HG03108 (cell line): ENCODE measurements around the gene DOCK3.
"Not testable (repeated sequence)": the region's sequence is repeated elsewhere in the genome, so short reads cannot be mapped to it uniquely, and the experiment has no call there.

Experiments used
- ATAC-seq: cut with Tn5 transposase; IDR thresholded peaks from one replicate; pipeline ENCODE4 v1.9.1; 2021; ENCODE audit warnings: moderate library complexity; ENCODE audit not compliant: unreplicated experiment

The DOCK3 gene

GRCh38 chr3:50873376-50874157 lies 198.8 kb downstream of the DOCK3 start:
- peak; percentile 50 for ATAC-seq

- not testable (repeated sequence) for ATAC-seq
These were observed 200.1 kb downstream of the DOCK3 start for GRCh38 chr3:50874876-50875275.

- ATAC-seq, result no peak
These were observed 202.2 kb downstream of the DOCK3 start for GRCh38 chr3:50876947-50877346.

GRCh38 chr3:50882733-50883132 lies 208.0 kb downstream of the DOCK3 start:
- ATAC-seq, result not testable (repeated sequence)

DNA sequence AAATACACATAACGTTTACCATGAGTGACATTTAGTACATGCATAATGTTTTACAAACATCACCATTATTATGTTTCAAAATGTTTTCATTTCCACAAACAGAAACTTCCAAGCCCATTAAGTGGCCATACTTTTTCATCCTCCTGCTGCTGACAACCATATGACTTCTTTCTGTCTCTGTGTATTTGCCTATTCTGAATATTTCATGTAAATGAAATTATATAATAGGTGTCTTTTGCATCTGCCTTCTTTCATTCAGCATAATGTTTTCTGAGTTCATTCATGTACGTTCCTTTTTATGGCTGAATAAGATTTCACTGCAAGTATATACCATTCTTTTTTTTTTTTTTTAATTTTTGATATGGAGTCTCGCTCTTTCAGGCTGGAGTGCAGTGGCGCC lies 209.0 kb downstream of the DOCK3 start:
- no peak for ATAC-seq

GRCh38 chr3:50885070-50885850 lies 210.5 kb downstream of the DOCK3 start:
- ATAC-seq, result no peak

- no peak for ATAC-seq
These were observed 216.1 kb downstream of the DOCK3 start for GRCh38 chr3:50890688-50891344.

GRCh38 chr3:50901097-50901496 lies 226.4 kb downstream of the DOCK3 start:
- not testable (repeated sequence) for ATAC-seq

- no peak for ATAC-seq
These were observed 238.0 kb downstream of the DOCK3 start for GRCh38 chr3:50912746-50913145.

- ATAC-seq, result no peak
These were observed 238.5 kb downstream of the DOCK3 start for GRCh38 chr3:50913260-50913659.

GRCh38 chr3:50922071-50922470 lies 247.3 kb downstream of the DOCK3 start:
- not testable (repeated sequence) for ATAC-seq

GRCh38 chr3:50923955-50924354 lies 249.2 kb downstream of the DOCK3 start:
- no peak for ATAC-seq

DNA sequence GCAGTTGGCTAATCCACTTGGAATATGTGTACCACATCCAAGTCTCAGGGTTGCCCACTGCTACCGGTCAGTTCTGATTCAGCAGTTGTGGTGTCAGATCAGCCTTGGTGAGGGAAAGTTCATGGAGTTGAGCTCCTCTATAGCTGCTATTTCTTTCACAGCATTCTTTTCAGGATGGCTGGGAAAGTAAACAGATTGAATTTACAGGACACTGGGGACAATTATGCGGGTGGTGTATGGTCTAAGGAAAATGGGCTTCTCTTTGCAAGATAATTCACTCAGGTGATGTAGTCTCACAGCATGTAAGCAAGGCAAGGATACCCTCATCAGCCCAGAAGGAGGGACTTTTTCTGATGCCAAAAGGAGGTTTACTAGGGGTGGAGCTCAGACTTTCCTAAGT lies 249.9 kb downstream of the DOCK3 start:
- no peak for ATAC-seq

GRCh38 chr3:50926868-50927267 lies 252.1 kb downstream of the DOCK3 start:
- ATAC-seq, result no peak

DNA sequence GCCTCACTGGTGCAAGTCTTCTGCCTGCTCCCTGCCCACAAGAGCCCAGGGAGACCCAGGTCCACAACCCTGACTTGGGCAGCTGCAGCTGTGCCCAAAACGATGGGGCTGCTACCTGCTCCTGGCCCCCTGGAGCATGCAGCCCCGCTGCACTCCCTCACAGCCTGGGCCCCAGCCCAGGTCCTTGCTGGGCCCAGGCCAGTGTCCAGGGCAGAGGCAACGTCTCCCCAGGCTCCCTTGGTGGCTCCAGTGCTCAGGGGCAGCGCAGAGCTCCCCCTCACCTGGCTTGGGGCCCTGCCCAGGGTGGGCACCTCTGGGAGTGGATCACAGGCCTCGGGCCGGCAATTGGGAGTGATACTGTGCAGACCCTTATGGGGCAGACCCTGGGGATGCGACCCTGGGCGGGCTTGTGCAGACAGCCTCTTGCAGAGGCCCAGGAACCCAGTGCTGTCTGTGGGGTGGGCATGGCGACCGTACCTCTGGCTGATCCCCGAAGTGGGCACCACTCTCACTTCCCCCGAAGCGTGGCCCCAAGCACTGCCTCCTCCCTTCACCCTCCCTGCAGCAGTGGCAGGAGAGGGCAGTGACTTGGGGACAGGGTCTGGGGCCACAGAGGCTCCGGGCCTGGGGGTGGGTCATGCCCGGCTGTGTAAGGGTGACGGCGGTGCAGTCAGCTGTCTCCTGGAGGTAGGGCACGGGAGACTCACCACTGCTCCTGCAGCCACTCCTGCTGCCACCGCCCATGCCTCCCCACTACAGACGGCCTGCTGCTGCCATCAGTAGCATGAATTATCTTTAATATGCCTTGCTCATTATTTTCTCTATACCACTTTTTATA lies 255.9 kb downstream of the DOCK3 start:
- no peak for ATAC-seq

GRCh38 chr3:50932918-50933317 lies 258.2 kb downstream of the DOCK3 start:
- not testable (repeated sequence) for ATAC-seq

GRCh38 chr3:50936389-50936788 lies 261.7 kb downstream of the DOCK3 start:
- no peak for ATAC-seq

- no peak for ATAC-seq
These were observed 272.7 kb downstream of the DOCK3 start for GRCh38 chr3:50947419-50947818.

DNA sequence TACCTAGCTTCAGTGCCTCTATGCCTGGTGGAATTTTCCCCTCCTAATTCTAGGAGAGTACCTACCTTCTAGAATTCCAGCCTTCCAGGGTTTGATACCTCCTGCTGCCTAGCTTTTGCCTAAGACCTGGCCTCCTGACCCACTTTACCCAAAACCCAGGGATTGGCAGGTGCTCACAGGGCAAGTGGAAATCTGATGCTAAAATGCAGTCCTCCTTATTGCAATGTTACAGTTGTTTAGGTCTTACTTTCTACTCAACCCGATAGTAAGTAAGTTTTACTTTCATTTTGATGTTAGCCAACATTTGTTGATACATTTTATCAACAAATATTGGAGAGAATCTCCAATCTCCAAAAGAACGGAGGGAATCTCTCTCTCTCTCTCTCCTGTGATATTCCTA lies 275.9 kb downstream of the DOCK3 start:
- ATAC-seq, result no peak

DNA sequence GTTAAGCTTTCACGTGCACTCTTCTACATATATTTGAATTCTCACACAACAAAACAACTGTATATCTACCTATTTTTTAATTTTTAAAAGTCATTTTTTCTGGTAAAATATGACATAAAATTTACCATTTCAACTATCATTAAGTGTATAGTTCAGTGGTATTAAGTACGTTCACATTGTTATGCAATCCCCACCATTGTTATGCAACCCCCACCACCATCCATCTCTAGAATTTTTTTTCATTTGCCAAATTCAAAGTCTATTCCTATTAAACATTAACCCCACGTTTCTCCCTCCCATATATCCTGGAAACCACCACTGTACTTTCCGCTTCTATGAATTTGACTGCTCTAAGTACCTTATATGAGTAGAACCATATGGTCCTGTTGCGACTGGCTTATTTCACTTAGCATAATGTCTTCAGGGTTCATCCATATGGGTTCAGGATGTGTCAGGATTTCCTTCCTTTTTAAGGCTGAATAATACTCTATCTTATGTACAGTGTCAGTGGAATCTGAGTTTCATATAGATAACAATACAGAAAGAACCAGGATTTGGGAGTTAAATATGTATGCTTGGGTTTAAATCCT lies 279.2 kb downstream of the DOCK3 start:
- ATAC-seq, result no peak
